GM23248 (cell line): ENCODE data around the gene POLR2I.

Source experiments
- EZH2 ChIP-seq: fragments of 200-600 bp; sonication (generic); IDR thresholded peaks from 2 replicates; pipeline ENCODE4 v1.6.1; 2018; ENCODE audit warnings: antibody characterized with exemption, mild to moderate bottlenecking; ENCODE audit not compliant: insufficient read depth, poor library complexity, severe bottlenecking
- EZH2phosphoT487 ChIP-seq: fragments of 200-600 bp; sonication (generic); IDR thresholded peaks from 2 replicates; pipeline ENCODE4 v1.6.1; 2018; ENCODE audit warnings: antibody characterized with exemption, moderate library complexity, mild to moderate bottlenecking, low read depth; ENCODE audit not compliant: insufficient read depth

GRCh38 chr19:36090910-36091695 lies 23.6 kb downstream of the POLR2I start:
- no peak for TF ChIP-seq EZH2
- TF ChIP-seq EZH2phosphoT487: no peak
